ENCODE data around the gene SMTN.

GRCh38 chr22:31122532-31123291 is 41.6 kb downstream of the SMTN start, which contains the start of gene INPP5J:
- TF ChIP-seq CTCF (IDR thresholded peaks at IDR 0.05), result no peak
- TF ChIP-seq POLR2A (IDR thresholded peaks at IDR 0.05), result no peak
